Measurements from ENCODE around the gene TLX1.

TLX1 gene

GRCh38 chr10:101110856-101111523 is 20.1 kb upstream of the TLX1 start:
- no peak overlapping the region for H3K4me3 ChIP-seq (ENCODE audit: low read length)
- no peaks in the 10 kb centered on the region for H3F3A ChIP-seq (ENCODE audit: insufficient read depth, low read length)
- no peak overlapping the region for H2AFZ ChIP-seq (ENCODE audit: low read length)
- no peaks in the 10 kb centered on the region for H3K9me2 ChIP-seq (replicated peaks; ENCODE audit: insufficient read depth, low read length)
- no peaks in the 10 kb centered on the region for H3K79me2 ChIP-seq (ENCODE audit: low read length)
- H3K27me3 ChIP-seq (replicated peaks; ENCODE audit: insufficient read depth, low read length), result peaks cover 21% of the 10 kb centered on the region; the same call in 1 of the 2 replicates
- no peaks in the 10 kb centered on the region for H3K4me1 ChIP-seq (ENCODE audit: low read length)
- H3K9ac ChIP-seq (ENCODE audit: low read length), result no peak overlapping the region
- TF ChIP-seq EZH2phosphoT487 (IDR thresholded peaks at IDR 0.05; ENCODE audit: low read length), result no peak
- TF ChIP-seq EZH2 (optimal IDR thresholded peaks at IDR 0.05; ENCODE audit: low read depth, low read length), result no peak
- TF ChIP-seq, protein P1, sequence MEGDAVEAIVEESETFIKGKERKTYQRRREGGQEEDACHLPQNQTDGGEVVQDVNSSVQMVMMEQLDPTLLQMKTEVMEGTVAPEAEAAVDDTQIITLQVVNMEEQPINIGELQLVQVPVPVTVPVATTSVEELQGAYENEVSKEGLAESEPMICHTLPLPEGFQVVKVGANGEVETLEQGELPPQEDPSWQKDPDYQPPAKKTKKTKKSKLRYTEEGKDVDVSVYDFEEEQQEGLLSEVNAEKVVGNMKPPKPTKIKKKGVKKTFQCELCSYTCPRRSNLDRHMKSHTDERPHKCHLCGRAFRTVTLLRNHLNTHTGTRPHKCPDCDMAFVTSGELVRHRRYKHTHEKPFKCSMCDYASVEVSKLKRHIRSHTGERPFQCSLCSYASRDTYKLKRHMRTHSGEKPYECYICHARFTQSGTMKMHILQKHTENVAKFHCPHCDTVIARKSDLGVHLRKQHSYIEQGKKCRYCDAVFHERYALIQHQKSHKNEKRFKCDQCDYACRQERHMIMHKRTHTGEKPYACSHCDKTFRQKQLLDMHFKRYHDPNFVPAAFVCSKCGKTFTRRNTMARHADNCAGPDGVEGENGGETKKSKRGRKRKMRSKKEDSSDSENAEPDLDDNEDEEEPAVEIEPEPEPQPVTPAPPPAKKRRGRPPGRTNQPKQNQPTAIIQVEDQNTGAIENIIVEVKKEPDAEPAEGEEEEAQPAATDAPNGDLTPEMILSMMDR (IDR thresholded peaks at IDR 0.05; ENCODE audit: low read length), result no peak
- no peak overlapping the region for H3K4me2 ChIP-seq (ENCODE audit: low read depth, low read length)
- no peak overlapping the region for H3K27ac ChIP-seq (ENCODE audit: low read length)
- no peaks in the 10 kb centered on the region for H3K9me3 ChIP-seq (replicated peaks; ENCODE audit: insufficient read depth, low read length)
- DNase-seq, result no peak
- H4K20me1 ChIP-seq (ENCODE audit: insufficient read depth, low read length), result no peaks in the 10 kb centered on the region
- H3K36me3 ChIP-seq (replicated peaks; ENCODE audit: insufficient read depth, low read length), result no peaks in the 10 kb centered on the region

- no peaks in the 10 kb centered on the region for H3K9me2 ChIP-seq (replicated peaks; ENCODE audit: insufficient read depth, low read length)
- no peak for DNase-seq
- peaks cover 21% of the 10 kb centered on the region; the same call in 1 of the 2 replicates for H3K27me3 ChIP-seq (replicated peaks; ENCODE audit: insufficient read depth, low read length)
- H3K79me2 ChIP-seq (ENCODE audit: low read length), result no peaks in the 10 kb centered on the region
- H3K4me2 ChIP-seq (ENCODE audit: low read depth, low read length), result no peak overlapping the region
- no peak overlapping the region for H2AFZ ChIP-seq (ENCODE audit: low read length)
- H3K36me3 ChIP-seq (replicated peaks; ENCODE audit: insufficient read depth, low read length), result no peaks in the 10 kb centered on the region
- H3F3A ChIP-seq (ENCODE audit: insufficient read depth, low read length), result no peaks in the 10 kb centered on the region
- no peak overlapping the region for H3K4me3 ChIP-seq (ENCODE audit: low read length)
- no peaks in the 10 kb centered on the region for H3K4me1 ChIP-seq (ENCODE audit: low read length)
- no peaks in the 10 kb centered on the region for H3K9me3 ChIP-seq (replicated peaks; ENCODE audit: insufficient read depth, low read length)
- H4K20me1 ChIP-seq (ENCODE audit: insufficient read depth, low read length), result no peaks in the 10 kb centered on the region
- TF ChIP-seq EZH2 (optimal IDR thresholded peaks at IDR 0.05; ENCODE audit: low read depth, low read length), result no peak
- TF ChIP-seq, protein P1 (IDR thresholded peaks at IDR 0.05; ENCODE audit: low read length), result no peak
- TF ChIP-seq EZH2phosphoT487 (IDR thresholded peaks at IDR 0.05; ENCODE audit: low read length), result no peak
- no peak overlapping the region for H3K27ac ChIP-seq (ENCODE audit: low read length)
- no peak overlapping the region for H3K9ac ChIP-seq (ENCODE audit: low read length)
Measured at GRCh38 chr10:101111547-101111946, 19.6 kb upstream of the TLX1 start.

- no peaks in the 10 kb centered on the region for H3K4me1 ChIP-seq (ENCODE audit: low read length)
- H3K9ac ChIP-seq (ENCODE audit: low read length), result no peak overlapping the region
- H2AFZ ChIP-seq (ENCODE audit: low read length), result no peak overlapping the region
- H3K9me2 ChIP-seq (replicated peaks; ENCODE audit: insufficient read depth, low read length), result no peaks in the 10 kb centered on the region
- no peaks in the 10 kb centered on the region for H4K20me1 ChIP-seq (ENCODE audit: insufficient read depth, low read length)
- H3K9me3 ChIP-seq (replicated peaks; ENCODE audit: insufficient read depth, low read length), result no peaks in the 10 kb centered on the region
- no peak overlapping the region for H3K4me2 ChIP-seq (ENCODE audit: low read depth, low read length)
- no peaks in the 10 kb centered on the region for H3F3A ChIP-seq (ENCODE audit: insufficient read depth, low read length)
- peaks cover 27% of the 10 kb centered on the region; the same call in 1 of the 2 replicates for H3K27me3 ChIP-seq (replicated peaks; ENCODE audit: insufficient read depth, low read length)
- TF ChIP-seq, protein P1 (IDR thresholded peaks at IDR 0.05; ENCODE audit: low read length), result no peak
- TF ChIP-seq EZH2 (optimal IDR thresholded peaks at IDR 0.05; ENCODE audit: low read depth, low read length), result no peak
- H3K79me2 ChIP-seq (ENCODE audit: low read length), result no peaks in the 10 kb centered on the region
- no peak overlapping the region for H3K27ac ChIP-seq (ENCODE audit: low read length)
- no peak for DNase-seq
- no peaks in the 10 kb centered on the region for H3K36me3 ChIP-seq (replicated peaks; ENCODE audit: insufficient read depth, low read length)
- H3K4me3 ChIP-seq (ENCODE audit: low read length), result no peak overlapping the region
Measured at GRCh38 chr10:101112799-101113594, 18.1 kb upstream of the TLX1 start.
